Measurements from ENCODE around the gene STX16.

STX16 gene

DNA sequence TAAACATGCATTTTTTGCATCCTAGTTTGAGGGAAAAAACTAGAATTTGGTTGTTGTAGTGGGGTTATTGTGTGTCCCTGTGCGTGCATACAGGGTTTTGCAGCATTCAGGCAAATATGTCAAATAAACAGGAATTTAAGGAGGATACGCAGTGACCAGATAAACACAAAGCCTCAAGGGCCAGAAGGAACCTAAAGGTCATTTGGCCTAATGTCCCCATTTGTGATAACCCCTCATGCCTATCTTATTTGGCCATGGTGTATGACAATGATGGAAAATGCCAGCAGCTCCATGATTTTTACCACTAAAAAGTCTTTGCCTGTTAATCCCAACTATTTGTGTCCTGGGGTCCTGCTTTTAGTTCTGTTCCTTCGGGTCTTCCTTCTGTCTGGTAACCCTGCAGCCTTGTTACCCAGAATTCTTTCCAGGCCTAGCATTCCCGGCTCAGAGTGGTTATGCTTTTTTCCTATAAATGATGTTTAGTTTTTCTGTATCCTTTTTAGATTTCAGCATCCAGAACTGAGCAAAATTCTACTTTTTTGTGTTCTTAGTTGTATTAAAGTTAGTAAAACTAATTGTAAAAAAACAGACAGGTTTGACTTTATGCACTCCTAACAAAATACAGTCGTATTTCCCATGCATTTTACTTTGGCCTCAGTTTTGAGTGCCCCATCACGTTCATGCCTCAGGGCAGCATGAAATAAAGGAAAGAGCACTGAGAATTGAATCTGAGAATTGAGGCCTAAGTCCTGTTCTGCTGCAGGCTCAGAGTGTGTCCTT lies 4.4 kb downstream of the STX16 start:
- no peak for DNase-seq

DNA sequence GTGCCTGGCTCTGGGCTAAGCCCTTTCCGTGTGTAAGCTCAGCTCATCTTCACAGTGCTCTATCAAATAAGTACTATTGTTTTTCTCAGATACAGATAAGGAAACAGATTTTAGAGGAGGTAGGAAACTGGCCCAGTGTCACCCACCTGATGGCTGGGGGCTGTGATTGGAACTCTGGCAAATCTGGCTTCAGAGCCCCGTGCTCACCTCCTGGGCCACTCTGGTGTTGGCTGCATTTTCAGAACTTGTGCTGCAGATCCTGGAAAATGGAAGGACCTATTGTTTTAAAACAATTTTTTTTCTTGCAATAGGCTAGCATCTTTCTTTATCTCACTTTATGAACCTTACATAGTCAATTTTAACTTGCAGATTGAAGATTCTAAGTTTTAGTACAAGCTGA lies 5.7 kb downstream of the STX16 start:
- DNase-seq = no peak

DNA sequence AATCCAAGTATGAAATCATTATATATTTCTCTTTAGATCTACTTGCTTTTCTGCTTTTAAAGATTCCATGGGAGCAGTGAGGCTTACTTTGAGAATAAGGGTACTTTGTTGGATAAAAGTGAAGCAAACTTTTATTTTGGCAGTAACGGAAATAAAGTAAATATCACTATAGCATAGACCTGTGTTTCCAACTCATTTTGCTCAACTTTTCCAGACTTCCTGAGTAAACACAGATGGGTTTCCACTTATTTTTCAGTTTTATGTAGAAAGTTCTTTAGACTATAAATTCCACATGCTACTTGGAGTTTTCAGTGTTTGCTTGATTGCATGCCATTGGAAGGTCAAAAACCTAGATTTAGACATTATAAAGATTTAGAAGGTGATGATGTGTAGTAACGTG lies 6.2 kb downstream of the STX16 start:
- DNase-seq = no peak

DNA sequence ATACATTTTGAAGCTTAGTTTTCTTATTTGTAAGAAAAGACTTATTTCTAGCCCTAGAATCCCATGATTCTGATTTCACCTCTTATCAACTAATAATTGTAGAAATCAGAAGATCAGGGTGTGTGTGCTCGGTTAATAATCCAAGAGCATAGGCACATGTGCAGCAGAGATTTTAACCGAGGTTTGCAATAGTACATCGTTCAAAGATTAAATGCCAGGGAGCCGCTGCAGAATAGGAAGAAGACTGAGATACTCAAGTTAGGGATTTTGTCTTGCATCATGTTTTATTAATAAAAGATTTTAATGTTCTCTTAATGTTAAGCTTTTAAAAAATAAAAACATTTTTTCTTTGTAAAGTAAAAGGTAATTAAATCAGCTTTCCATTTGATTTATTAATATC lies 6.9 kb downstream of the STX16 start:
- DNase-seq = no peak

DNA sequence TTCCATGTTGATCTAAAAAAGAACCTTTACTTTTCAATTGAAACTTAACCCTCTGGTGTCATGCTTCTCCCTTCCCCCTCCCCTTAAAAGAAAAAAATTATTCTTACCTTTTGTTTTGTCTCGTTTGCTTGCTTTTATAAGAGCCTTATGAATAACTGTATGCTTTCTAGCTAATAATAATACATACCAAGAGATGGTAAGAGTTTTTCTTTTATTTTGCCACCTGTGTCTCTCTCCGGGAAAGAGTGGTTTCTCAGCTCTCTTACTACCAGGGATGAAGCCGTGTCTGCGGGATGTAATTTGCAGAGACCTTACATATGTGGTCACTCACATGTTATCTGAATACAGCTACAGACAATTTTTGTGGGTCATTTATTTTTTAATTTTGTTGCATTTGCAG lies 7.7 kb downstream of the STX16 start:
- DNase-seq = no peak

DNA sequence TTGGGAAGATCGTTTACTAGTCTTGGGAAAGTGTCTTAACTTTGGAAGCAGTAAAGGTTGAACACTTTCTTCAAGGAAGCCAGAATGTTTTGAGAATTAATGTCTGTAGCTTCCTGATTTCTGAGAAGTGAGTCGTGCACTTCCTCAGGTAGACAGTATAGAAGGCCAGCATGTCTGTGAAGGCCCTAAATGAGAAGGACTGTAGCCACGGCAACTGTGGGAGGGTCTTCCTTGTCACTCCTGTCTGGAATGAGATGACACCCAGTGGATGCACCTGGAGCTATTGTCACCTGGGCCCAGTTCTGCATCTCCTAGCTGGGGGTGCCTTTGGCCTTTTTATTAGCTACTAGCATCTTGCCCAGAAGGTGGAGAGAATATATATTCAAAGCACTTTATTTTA lies 8.8 kb downstream of the STX16 start:
- peak in 1 of 2 experiments; percentile 25 for DNase-seq

DNA sequence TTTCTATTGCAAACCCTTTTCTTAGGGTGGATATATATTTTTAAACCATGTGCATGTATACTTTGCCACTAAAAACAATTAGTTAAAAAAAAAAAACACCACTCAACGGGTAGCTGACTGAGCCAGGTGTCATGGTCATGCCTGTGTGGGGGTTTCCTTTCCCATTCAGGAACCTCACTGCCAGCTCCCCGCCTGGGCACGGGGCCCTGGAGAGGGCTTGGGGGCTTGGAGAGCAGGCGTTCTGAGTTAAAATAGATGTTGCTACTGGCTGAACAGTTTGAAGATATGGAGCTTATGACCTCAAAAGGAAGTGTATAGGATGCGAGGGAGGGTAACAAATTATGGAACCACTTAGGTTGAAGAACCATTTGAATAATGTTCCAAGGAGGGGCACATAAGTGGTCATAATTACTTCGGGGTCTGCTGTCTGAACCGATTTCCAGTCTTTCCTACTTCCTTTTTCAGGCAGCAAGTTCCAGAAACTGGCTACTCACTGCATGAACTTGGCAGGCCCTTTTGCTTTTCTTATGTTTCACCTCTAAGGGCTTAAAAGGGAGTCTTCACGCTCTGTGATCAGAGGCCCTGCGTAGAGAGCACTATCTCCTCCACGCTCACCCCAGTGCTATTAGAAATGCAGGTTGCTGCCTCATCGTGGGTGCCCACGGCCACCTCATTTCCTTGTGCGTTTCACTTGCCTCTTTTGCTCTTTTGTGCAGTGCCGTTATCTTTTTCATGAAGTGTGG lies 9.9 kb downstream of the STX16 start:
- DNase-seq = peak; percentile 30 to 38

GRCh38 chr20:58661598-58662473 lies 10.8 kb downstream of the STX16 start:
- no peak for DNase-seq

DNA sequence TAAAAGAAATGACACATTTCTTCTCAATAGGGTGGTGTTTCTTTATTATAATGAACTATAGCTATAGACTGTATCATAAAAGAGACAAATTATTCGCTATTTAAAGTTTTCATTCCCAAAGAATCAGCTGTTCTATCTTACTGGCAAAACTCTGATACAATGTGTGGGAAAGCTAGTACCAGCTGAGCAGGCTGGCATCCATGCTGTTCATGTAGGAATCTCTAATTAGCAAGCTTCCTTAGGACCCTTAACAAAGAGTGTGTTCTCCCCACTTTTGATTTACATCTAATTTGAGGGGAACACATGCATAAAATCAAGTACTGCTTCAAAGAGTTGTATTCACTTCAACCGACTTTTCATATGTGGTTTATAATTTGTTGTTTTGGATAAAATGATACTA lies 13.2 kb downstream of the STX16 start:
- DNase-seq = no peak

- no peak for DNase-seq
Measured at GRCh38 chr20:58664883-58665282, 13.8 kb downstream of the STX16 start.

DNA sequence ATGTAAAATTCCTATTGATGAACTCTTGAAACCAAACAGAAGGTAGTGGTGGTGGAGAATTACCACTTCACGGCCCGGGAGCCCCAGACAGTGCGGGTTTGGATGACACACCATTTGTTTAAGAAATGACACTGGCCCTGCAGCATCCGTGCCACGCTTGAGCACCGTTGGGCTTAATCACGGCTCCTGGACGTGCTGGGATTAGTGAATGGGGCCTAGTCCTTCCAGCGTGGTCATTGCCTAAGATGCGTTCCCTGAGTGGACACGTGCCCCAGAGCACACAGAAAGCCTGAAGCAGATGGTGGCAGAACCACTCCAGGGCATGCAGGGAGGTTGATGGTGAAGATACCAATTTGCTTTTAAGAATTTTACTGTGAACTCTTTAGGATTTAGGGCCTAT lies 14.5 kb downstream of the STX16 start:
- DNase-seq = no peak

- DNase-seq = no peak
Measured at GRCh38 chr20:58666702-58667101, 15.6 kb downstream of the STX16 start.

DNA sequence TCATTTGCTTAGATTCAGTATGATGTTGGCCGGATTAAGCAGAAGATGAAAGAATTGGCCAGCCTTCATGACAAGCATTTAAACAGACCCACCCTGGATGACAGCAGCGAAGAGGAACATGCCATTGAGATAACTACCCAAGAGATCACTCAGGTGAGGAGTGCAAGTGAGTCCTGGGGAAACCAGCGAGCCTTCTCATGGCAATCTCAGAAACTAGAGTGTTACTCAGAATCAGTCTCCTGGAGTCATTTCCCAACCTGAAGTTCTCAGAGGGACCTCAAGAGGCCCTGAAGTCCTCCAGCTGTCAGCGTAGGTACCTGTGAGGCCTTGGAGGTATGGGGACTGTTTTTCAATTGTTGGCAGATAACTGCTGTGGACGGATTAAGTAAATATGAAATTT lies 16.9 kb downstream of the STX16 start:
- no peak for DNase-seq

DNA sequence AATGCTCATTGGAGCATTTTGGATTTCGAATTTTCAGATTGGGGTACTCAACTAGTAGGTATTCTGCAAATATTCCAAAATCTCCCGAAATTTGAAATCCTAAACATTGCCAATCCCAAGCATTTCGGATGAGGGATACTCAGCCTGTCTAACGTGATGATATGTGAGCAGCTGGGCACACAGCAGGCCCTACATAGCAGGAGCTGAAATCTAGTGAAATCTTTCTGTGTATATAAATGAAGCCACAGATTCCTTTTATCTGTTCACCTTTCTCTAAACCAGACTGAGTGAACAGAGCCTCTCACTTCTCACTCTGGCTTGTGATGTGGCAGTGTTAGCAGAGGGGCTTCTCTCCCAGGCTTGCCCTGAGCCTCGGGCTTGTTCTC lies 17.8 kb downstream of the STX16 start:
- no peak for DNase-seq

GRCh38 chr20:58669287-58670006 lies 18.4 kb downstream of the STX16 start:
- no peak for DNase-seq

DNA sequence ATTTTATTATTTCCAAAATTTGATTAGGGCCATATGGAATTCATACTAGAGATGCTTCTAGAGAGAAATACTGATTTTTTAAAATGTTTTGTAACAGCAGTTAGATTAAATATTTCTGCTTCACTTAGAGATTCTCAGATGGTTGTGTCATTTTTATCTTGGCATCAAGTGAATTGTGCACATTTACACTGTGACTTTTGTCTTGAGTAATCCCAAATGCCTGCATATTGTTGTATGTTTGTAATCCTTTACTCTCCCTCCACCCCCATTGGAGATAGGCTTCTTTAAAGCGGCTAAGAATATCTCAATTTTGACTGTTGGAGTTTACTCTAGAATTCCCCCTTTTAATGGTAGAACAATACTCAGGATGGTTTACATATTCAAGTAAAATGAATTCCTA lies 19.0 kb downstream of the STX16 start:
- DNase-seq = no peak

- DNase-seq = no peak
Measured at GRCh38 chr20:58670659-58671058, 19.6 kb downstream of the STX16 start.

GRCh38 chr20:58673119-58673518 lies 22.0 kb downstream of the STX16 start:
- DNase-seq = no peak

- no peak for DNase-seq
Measured at GRCh38 chr20:58675146-58675584, 24.1 kb downstream of the STX16 start.

DNA sequence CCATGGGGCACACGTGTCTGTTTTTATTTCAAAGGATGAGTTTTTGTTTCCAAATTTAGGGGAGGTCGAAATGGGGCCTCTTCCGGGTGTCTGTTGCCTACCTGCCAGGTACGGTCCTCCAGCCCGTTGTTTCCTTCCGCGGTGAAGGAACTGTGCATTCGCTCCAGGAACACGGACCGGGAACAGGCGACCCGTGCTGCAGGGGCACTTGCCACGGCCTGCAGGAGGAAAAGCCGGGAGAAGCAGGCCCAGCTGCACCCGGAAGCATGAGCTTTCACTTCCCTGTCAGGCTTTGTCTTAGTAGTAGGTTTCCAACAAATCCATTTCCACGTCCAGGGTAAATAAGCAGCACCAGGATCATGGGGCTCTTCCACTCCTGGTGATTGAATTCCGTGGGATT lies 24.6 kb downstream of the STX16 start:
- DNase-seq = no peak

GRCh38 chr20:58676161-58676560 lies 25.1 kb downstream of the STX16 start:
- no peak for DNase-seq

DNA sequence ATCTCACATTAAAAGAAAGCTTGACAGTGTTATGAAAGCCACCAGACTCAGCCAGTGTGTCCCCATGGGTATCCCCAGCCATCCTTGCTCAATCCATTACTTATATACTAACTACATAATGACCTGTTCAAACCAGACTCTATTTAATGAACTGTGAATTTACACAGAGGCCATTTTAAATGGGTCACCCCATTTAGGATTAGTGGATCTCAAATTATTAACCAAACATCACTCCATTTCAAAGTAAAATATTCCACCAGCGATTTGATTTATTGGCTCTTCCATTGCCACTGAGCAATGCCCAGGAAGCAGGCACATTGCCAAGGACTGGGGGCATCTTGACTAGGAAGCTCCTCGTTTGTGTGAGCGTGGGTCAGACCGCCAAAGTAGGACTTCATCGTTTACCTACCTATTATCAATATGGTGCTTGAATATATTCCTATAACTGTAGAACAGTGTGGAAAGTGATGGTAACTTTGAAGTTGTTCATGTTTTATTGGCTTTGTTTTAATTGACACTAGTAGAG lies 26.1 kb downstream of the STX16 start:
- no peak for DNase-seq

DNA sequence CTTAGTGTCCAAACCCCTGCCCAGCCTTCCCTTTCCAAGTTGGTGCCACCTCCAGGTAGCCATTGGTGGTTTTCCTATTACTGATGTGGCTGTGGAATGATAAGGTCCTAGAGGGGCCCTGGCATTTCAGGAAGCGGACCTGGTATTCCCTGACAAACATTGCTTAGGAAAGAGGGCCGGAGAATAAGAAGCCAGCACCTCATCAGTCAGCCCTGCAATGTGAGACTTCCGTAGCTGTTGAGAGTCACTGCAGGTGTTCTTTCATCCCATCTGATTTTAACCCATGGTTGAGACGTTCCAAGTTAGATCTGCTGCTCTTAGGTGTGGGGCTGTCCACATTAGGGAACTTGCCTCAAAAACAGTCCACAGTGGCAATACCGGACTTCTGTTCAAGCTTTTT lies 26.7 kb downstream of the STX16 start:
- no peak for DNase-seq
